ENCODE measurements around the gene BEND7.

GRCh38 chr10:13496931-13497330, 31.9 kb downstream of the BEND7 start:
- no peak for TF ChIP-seq CTCF (IDR thresholded peaks at IDR 0.05)
- TF ChIP-seq POLR2A (IDR thresholded peaks at IDR 0.05): no peak
- no peak for TF ChIP-seq POLR2AphosphoS5 (IDR thresholded peaks at IDR 0.05)
